NT2/D1 (cell line): ENCODE results near the gene LRIT1.

Experiments used
- DNase-seq: peaks from one replicate; pipeline ENCODE4 v3.0.0-alpha.2; 2011; ENCODE audit warnings: low read depth, low spot score
- H3K27me3 ChIP-seq: 2 replicates; pipeline ENCODE4 v1.6.0; 2011; ENCODE audit warnings: mild to moderate bottlenecking; ENCODE audit not compliant: insufficient read length, insufficient read depth
- H3K36me3 ChIP-seq: 2 replicates; pipeline ENCODE4 v1.6.1; 2011; ENCODE audit warnings: mild to moderate bottlenecking, low read length, mixed read lengths; ENCODE audit not compliant: insufficient read depth, insufficient read length
- H3K4me1 ChIP-seq: 2 replicates; pipeline ENCODE4 v1.5.1; 2011; ENCODE audit not compliant: insufficient read depth, insufficient read length
- H3K4me3 ChIP-seq: 2 replicates; pipeline ENCODE4 v1.5.1; 2011; ENCODE audit warnings: low read depth; ENCODE audit not compliant: insufficient read length
- H3K9ac ChIP-seq: 2 replicates; pipeline ENCODE4 v1.6.0; 2011; ENCODE audit warnings: low read depth; ENCODE audit not compliant: insufficient read length
- H3K9me3 ChIP-seq: 2 replicates; pipeline ENCODE4 v1.5.1; 2011; ENCODE audit warnings: mild to moderate bottlenecking, low read length; ENCODE audit not compliant: insufficient read depth
- SUZ12 ChIP-seq: IDR thresholded peaks from 2 replicates; pipeline ENCODE4 v1.6.1; 2011; ENCODE audit not compliant: insufficient read length, insufficient read depth; ENCODE audit errors: extremely low read depth
- YY1 ChIP-seq: IDR thresholded peaks from 2 replicates; pipeline ENCODE4 v1.6.1; 2011; ENCODE audit not compliant: insufficient read length, insufficient read depth
- ZNF274 ChIP-seq: IDR thresholded peaks from 2 replicates; pipeline ENCODE4 v1.6.1; 2011; ENCODE audit warnings: mild to moderate bottlenecking, low read depth, low read length

Gene LRIT1

DNA sequence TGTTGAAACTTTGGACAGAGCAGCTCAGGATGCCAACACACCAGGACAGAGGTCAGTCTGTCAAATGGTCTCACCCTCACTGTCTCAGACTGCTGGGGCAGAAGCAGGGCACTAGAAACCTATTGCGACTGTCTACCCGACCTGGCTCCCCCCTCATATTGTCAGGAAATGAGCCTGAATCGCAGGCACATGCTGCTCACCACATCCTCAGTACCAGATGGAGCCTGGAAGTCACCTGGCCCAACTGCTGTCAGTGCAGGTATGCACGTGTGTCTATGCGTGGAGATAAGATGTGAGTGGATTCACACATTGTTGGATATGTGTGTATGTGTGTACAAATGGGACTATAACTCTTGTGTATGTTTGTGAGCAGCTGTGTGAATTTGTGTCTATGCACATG lies 50.2 kb downstream of the LRIT1 start:
- no peak for TF ChIP-seq ZNF274
- no peak for TF ChIP-seq SUZ12
- Histone ChIP-seq H3K4me1 (peaks cover 6% of the 10 kb centered on the region), H3K9me3 (no peaks in the 10 kb centered on the region), H3K27me3 (peaks cover 28% of the 10 kb centered on the region), H3K9ac (no peak overlapping the region), H3K4me3 (no peak overlapping the region), H3K36me3 (no peaks in the 10 kb centered on the region)
- DNase-seq = no peak

DNA sequence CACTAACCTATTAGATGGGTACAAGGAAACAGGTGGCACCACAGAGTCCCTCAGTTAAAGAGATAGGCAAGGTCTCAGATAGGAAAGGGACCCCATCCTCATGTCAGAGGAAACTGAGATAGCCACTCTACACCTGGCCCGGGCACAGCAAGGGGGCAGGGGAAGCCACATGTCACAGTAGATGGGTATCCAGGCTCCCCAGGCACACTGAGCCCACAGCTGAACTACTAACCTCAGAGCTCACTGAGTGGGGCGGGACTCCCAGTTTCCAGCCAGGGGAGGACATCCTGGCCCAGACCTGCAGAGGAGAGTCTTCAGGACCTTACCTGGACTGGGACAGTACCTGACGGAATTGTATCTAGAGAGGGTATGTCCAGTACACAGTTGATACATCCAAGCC lies 50.7 kb downstream of the LRIT1 start:
- Histone ChIP-seq H3K9me3 (no peaks in the 10 kb centered on the region), H3K9ac (no peak overlapping the region), H3K4me3 (no peak overlapping the region), H3K36me3 (no peaks in the 10 kb centered on the region), H3K27me3 (peaks cover 28% of the 10 kb centered on the region), H3K4me1 (peaks cover 5% of the 10 kb centered on the region)
- no peak for DNase-seq
- TF ChIP-seq ZNF274 (no peak), SUZ12 (no peak), YY1 (no peak)

DNA sequence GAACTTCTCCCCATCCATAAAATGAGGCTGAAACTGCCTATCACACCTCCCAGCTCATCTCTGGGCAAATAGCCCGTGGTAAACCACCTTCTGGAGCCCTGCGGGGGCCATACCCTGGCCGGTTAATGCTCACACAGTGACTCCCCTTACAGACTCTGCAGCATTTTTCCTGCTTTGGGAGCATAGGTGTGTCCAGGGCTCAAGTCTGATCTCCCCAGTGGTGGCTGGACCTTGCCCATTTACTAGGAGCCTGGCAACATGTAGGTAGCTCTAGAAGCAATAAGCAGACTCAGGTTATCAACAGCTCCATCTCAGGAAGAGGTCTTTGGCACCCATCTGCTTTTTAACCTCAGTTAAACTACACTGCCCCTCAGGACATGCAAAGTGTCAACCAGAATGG lies 52.5 kb downstream of the LRIT1 start:
- TF ChIP-seq SUZ12 (no peak), YY1 (no peak), ZNF274 (no peak)
- H3K9ac ChIP-seq = no peak overlapping the region
- peaks cover 2% of the 10 kb centered on the region for H3K4me1 ChIP-seq
- H3K4me3 ChIP-seq = no peak overlapping the region
- no peaks in the 10 kb centered on the region for H3K36me3 ChIP-seq
- H3K9me3 ChIP-seq = no peaks in the 10 kb centered on the region
- peaks cover 12% of the 10 kb centered on the region for H3K27me3 ChIP-seq
- DNase-seq = no peak

DNA sequence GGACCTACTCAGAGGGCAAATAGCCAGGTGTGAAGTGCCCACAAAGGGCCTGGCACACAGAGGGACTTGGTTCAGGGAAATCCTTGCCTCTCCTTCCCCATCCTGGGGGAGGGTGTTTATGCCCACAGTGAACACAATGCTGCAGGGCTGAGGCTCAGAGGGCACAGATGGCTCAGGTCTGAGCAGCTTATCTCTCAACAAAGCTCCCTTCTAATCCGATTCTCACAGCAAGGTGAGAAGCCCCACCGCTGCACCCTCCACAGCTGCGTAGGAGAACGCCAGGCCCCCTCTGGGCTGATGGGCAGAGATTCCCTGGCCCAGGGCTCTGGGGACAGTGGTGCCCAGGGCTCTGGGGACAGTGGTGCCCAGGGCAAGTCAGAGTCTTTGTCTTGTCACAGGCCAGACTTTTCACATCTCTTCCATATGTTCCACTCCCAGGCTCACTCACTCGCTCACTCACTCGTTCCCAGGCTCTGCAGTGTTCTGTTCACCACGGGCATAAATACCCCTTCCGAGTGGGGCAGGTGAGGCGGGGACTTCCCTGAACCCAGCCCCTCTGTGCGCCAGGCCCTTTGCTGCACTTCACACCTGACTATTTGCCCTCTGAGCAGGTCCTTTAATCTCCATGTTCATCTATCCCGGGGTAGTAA lies 55.7 kb downstream of the LRIT1 start:
- Histone ChIP-seq H3K27me3 (no peaks in the 10 kb centered on the region), H3K4me3 (no peak overlapping the region), H3K36me3 (no peaks in the 10 kb centered on the region), H3K9me3 (no peaks in the 10 kb centered on the region; the same call in 1 of the 2 replicates), H3K4me1 (no peaks in the 10 kb centered on the region), H3K9ac (no peak overlapping the region)
- TF ChIP-seq SUZ12 = no peak
- TF ChIP-seq ZNF274 = no peak
- TF ChIP-seq YY1 = no peak
- no peak for DNase-seq

- H3K9ac ChIP-seq = no peak overlapping the region
- no peak overlapping the region for H3K4me3 ChIP-seq
- no peaks in the 10 kb centered on the region; the same call in 1 of the 2 replicates for H3K9me3 ChIP-seq
- no peaks in the 10 kb centered on the region for H3K4me1 ChIP-seq
- no peaks in the 10 kb centered on the region for H3K27me3 ChIP-seq
- DNase-seq = no peak
- H3K36me3 ChIP-seq = no peaks in the 10 kb centered on the region
- no peak for TF ChIP-seq YY1
- no peak for TF ChIP-seq SUZ12
- no peak for TF ChIP-seq ZNF274
These were observed 56.8 kb downstream of the LRIT1 start for GRCh38 chr10:84184517-84184916.

DNA sequence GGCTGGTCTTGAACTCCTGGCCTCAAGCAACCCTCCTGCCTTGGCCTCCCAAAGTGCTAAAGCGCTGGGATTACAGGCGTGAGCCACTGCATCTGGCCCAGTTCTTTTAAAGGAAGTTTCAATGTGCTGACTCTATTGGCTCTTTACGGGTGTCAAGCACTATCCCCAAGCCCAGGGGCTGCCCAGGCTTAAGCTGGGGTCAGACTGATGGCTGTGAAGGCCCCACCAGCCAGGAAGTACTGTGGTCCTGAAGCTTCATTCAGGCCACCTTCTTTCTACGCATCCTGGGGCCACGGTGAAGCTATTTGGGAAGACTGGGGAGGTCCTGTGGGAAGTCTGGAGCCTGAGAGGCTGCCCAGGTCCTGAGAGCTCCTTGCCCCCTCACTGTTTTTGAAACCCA lies 59.7 kb downstream of the LRIT1 start:
- Histone ChIP-seq H3K9me3 (no peaks in the 10 kb centered on the region; the same call in 1 of the 2 replicates), H3K4me3 (no peak overlapping the region), H3K27me3 (no peaks in the 10 kb centered on the region), H3K4me1 (peaks cover 6% of the 10 kb centered on the region), H3K36me3 (no peaks in the 10 kb centered on the region), H3K9ac (no peak overlapping the region)
- no peak for DNase-seq
- TF ChIP-seq ZNF274 (no peak), SUZ12 (no peak), YY1 (no peak)
